H1 (cell line): ENCODE measurements around the gene SLC38A1. TPM values are rescaled to one million over a fixed set of nuclear protein-coding genes. Genes with fewer than 3 reads are reported as not detected.
A peak's percentile ranks its signal among the peaks of the same experiment; 100 is the strongest.

Experiments used
- CTCF ChIA-PET: fragments of 300-600 bp; sonication (Branson Sonifier 250); formaldehyde crosslinking; loops from one replicate; lab custom pipeline; 2021; ENCODE audit not compliant: partially characterized antibody; lab: Charles Lee
- POLR2A ChIA-PET: fragments of 300-600 bp; sonication (Branson Sonifier 250); formaldehyde crosslinking; loops from one replicate; lab custom pipeline; 2021; ENCODE audit warnings: inconsistent platforms; ENCODE audit not compliant: partially characterized antibody; lab: Charles Lee
- DNase-seq, 2 experiments: peaks; one replicate each; pipeline versions ENCODE4 v3.0.0 to v3.0.0-alpha.2; 2010 to 2022; ENCODE audit warnings: low spot score in 2 of 2, low read depth in 1 of 2, mixed read lengths in 1 of 2
- FAIRE-seq: peaks from 2 replicates; lab custom pipeline; 2011; peaks lifted over from hg19 to GRCh38; lab: Jason Lieb, UNC
- H2AFZ ChIP-seq: 2 replicates; pipeline ENCODE4 v1.8.1; 2012; ENCODE audit warnings: low read length, inconsistent platforms
- H2AK5ac ChIP-seq: 2 replicates; pipeline ENCODE4 v1.6.1; 2013; ENCODE audit warnings: low read depth, low read length
- H2BK120ac ChIP-seq: replicated peaks from 2 replicates; pipeline ENCODE3; 2013; ENCODE audit warnings: low read depth, low read length, inconsistent platforms
- H2BK12ac ChIP-seq: 2 replicates; pipeline ENCODE4 v1.6.1; 2013; ENCODE audit warnings: low read depth, low read length
- H2BK15ac ChIP-seq: 2 replicates; pipeline ENCODE4 v1.6.1; 2013; ENCODE audit warnings: low read length
- H2BK20ac ChIP-seq: 2 replicates; pipeline ENCODE4 v1.6.1; 2013; ENCODE audit warnings: low read length
- H2BK5ac ChIP-seq: 2 replicates; pipeline ENCODE4 v1.6.1; 2013; ENCODE audit warnings: low read depth, low read length
- H3K14ac ChIP-seq: 2 replicates; pipeline ENCODE4 v1.6.1; 2013; ENCODE audit warnings: inconsistent platforms; ENCODE audit not compliant: insufficient read length
- H3K18ac ChIP-seq: 2 replicates; pipeline ENCODE4 v1.6.1; 2013; ENCODE audit warnings: low read length; ENCODE audit errors: extremely low read depth
- H3K23ac ChIP-seq: 2 replicates; pipeline ENCODE4 v1.6.1; 2013; ENCODE audit warnings: inconsistent platforms; ENCODE audit not compliant: insufficient read length
- H3K23me2 ChIP-seq: 2 replicates; pipeline ENCODE4 v1.6.1; 2013; ENCODE audit warnings: low read depth, low read length
- H3K27ac ChIP-seq: 2 replicates; pipeline ENCODE4 v1.6.1; 2011; ENCODE audit warnings: low read depth, low read length, inconsistent platforms
- H3K27me3 ChIP-seq, 4 experiments: replicated peaks in 1 of 4; 1 replicate in 1 of 4; 2 replicates in 3 of 4; pipeline versions ENCODE4 v1.6.1 to v1.8.1; 2011 to 2013; ENCODE audit warnings: low read length in 3 of 4, mild to moderate bottlenecking in 3 of 4, inconsistent platforms in 2 of 4, mixed read lengths in 2 of 4, moderate library complexity in 1 of 4; ENCODE audit not compliant: control insufficient read depth in 3 of 4, insufficient read depth in 3 of 4; ENCODE audit errors: extremely low read depth in 1 of 4
- H3K36me3 ChIP-seq, 4 experiments: 2 replicates each; pipeline versions ENCODE4 v1.6.1 to v1.8.1; 2011 to 2013; ENCODE audit warnings: mild to moderate bottlenecking in 4 of 4, low read length in 3 of 4, moderate library complexity in 2 of 4, control low read depth in 1 of 4, inconsistent platforms in 1 of 4; ENCODE audit not compliant: insufficient read depth in 4 of 4, control insufficient read depth in 2 of 4
- H3K4ac ChIP-seq: replicated peaks from 2 replicates; pipeline ENCODE3; 2013; ENCODE audit warnings: low read length, low read depth, mixed read lengths, inconsistent platforms; ENCODE audit not compliant: insufficient read length
- H3K4me1 ChIP-seq, 4 experiments: replicated peaks in 1 of 4; 1 replicate in 1 of 4; 2 replicates in 3 of 4; pipeline versions ENCODE4 v1.6.1 to v1.8.1; 2011 to 2013; ENCODE audit warnings: low read length in 3 of 4, inconsistent platforms in 2 of 4, mixed read lengths in 1 of 4; ENCODE audit not compliant: insufficient read depth in 4 of 4, control insufficient read depth in 3 of 4
- H3K4me2 ChIP-seq, 2 experiments: 2 replicates each; pipeline versions ENCODE4 v1.6.1 to v1.8.1; 2011 to 2013; ENCODE audit warnings: low read depth in 2 of 2, low read length in 2 of 2, control low read depth in 1 of 2, inconsistent platforms in 1 of 2, mild to moderate bottlenecking in 1 of 2; ENCODE audit not compliant: insufficient read depth in 1 of 2
- H3K4me3 ChIP-seq, 4 experiments: fragments of 200-600, 300-600 bp in 1 of 4; sonication (generic), shearing (Covaris generic), sonication (Bioruptor Twin) in 1 of 4; 2 replicates each; pipeline versions ENCODE4 v1.5.1 to v1.8.1; 2011 to 2016; ENCODE audit warnings: low read length in 4 of 4, low read depth in 3 of 4, control low read depth in 2 of 4, inconsistent platforms in 2 of 4, mild to moderate bottlenecking in 2 of 4, mixed read lengths in 1 of 4, moderate library complexity in 1 of 4; ENCODE audit not compliant: insufficient read depth in 2 of 4; ENCODE audit errors: extremely low read depth in 1 of 4
- H3K56ac ChIP-seq: replicated peaks from 2 replicates; pipeline ENCODE3; 2013; ENCODE audit warnings: low read depth, mild to moderate bottlenecking, mixed read lengths, low read length, inconsistent platforms; ENCODE audit not compliant: insufficient read length
- H3K79me1 ChIP-seq: 2 replicates; pipeline ENCODE4 v1.6.1; 2013; ENCODE audit warnings: low read depth, low read length, control low read depth
- H3K79me2 ChIP-seq, 2 experiments: 2 replicates each; pipeline versions ENCODE4 v1.6.1 to v1.8.1; 2012 to 2013; ENCODE audit warnings: low read length in 2 of 2, mild to moderate bottlenecking in 2 of 2, inconsistent platforms in 1 of 2; ENCODE audit not compliant: insufficient read depth in 2 of 2, control insufficient read depth in 1 of 2
- H3K9ac ChIP-seq, 4 experiments: replicated peaks in 1 of 4; 1 replicate in 1 of 4; 2 replicates in 3 of 4; pipeline versions ENCODE4 v1.6.1 to v1.8.1; 2011 to 2013; ENCODE audit warnings: low read depth in 3 of 4, low read length in 3 of 4, control low read depth in 2 of 4, mild to moderate bottlenecking in 2 of 4, moderate library complexity in 2 of 4, inconsistent platforms in 1 of 4; ENCODE audit errors: extremely low read depth in 1 of 4
- H3K9me3 ChIP-seq, 2 experiments: 2 replicates each; pipeline versions ENCODE4 v1.6.1 to v1.8.1; 2012 to 2013; ENCODE audit warnings: mild to moderate bottlenecking in 2 of 2, moderate library complexity in 2 of 2, control low read depth in 1 of 2, inconsistent platforms in 1 of 2, low read depth in 1 of 2, low read length in 1 of 2, mixed read lengths in 1 of 2; ENCODE audit not compliant: insufficient read depth in 2 of 2
- H4K20me1 ChIP-seq, 2 experiments: replicated peaks in 1 of 2; 2 replicates each; pipeline versions ENCODE3 to v1.8.1; 2011 to 2013; ENCODE audit warnings: inconsistent platforms in 2 of 2, low read length in 2 of 2, mild to moderate bottlenecking in 1 of 2; ENCODE audit not compliant: insufficient read depth in 2 of 2, control insufficient read depth in 1 of 2
- H4K5ac ChIP-seq: 2 replicates; pipeline ENCODE4 v1.6.1; 2013; ENCODE audit warnings: low read length, low read depth, mixed read lengths, inconsistent platforms; ENCODE audit not compliant: insufficient read length
- H4K8ac ChIP-seq: 2 replicates; pipeline ENCODE4 v1.8.0; 2013; ENCODE audit warnings: mild to moderate bottlenecking, moderate library complexity, low read length, inconsistent platforms; ENCODE audit not compliant: insufficient read depth; ENCODE audit errors: extremely low read depth
- H4K91ac ChIP-seq: replicated peaks from 2 replicates; pipeline ENCODE3; 2013; ENCODE audit warnings: low read length, mixed read lengths, inconsistent platforms; ENCODE audit not compliant: insufficient read length
- BACH1 ChIP-seq: IDR thresholded peaks from 2 replicates; pipeline ENCODE4 v1.6.1; 2012; ENCODE audit warnings: low read length, improper control_type of control experiment
- CHD2 ChIP-seq: IDR thresholded peaks from 2 replicates; pipeline ENCODE4 v1.6.1; 2012; ENCODE audit warnings: low read length, improper control_type of control experiment
- EZH2 ChIP-seq: fragments of 200-600 bp; sonication (generic); IDR thresholded peaks from 2 replicates; pipeline ENCODE4 v1.7.1; 2012; ENCODE audit warnings: low read depth, mild to moderate bottlenecking, moderate library complexity, low read length, inconsistent platforms; ENCODE audit not compliant: severe bottlenecking
- HDAC2 ChIP-seq, 2 experiments: fragments of 300-600 bp in 1 of 2; sonication (generic) in 1 of 2; IDR thresholded peaks; 2 replicates each; pipeline ENCODE4 v1.6.1; 2011 to 2012; ENCODE audit warnings: low read depth in 2 of 2, low read length in 2 of 2, mild to moderate bottlenecking in 2 of 2, moderate library complexity in 2 of 2, borderline replicate concordance in 1 of 2, inconsistent platforms in 1 of 2
- JUN ChIP-seq: IDR thresholded peaks from 2 replicates; pipeline ENCODE4 v1.6.1; 2011; ENCODE audit warnings: low read depth, mild to moderate bottlenecking, improper control_type of control experiment, low read length
- KDM1A ChIP-seq: fragments of 200-600, 300-600 bp; sonication (generic); IDR thresholded peaks from 2 replicates; pipeline ENCODE4 v1.7.1; 2016; ENCODE audit warnings: mild to moderate bottlenecking, low read length, borderline replicate concordance
- POLR2A ChIP-seq, 2 experiments: IDR thresholded peaks; 1 replicate in 1 of 2; 2 replicates in 1 of 2; pipeline ENCODE4 v1.6.1; 2011; ENCODE audit warnings: low read depth in 2 of 2, low read length in 2 of 2, mild to moderate bottlenecking in 2 of 2; ENCODE audit errors: control extremely low read depth in 1 of 2
- RAD21 ChIP-seq, 2 experiments: IDR thresholded peaks in 1 of 2; conservative IDR thresholded peaks in 1 of 2; 2 replicates each; pipeline ENCODE4 v1.6.1; 2011; ENCODE audit warnings: low read depth in 2 of 2, low read length in 2 of 2, improper control_type of control experiment in 1 of 2, inconsistent platforms in 1 of 2, mild to moderate bottlenecking in 1 of 2, moderate library complexity in 1 of 2
- SP4 ChIP-seq: IDR thresholded peaks from 2 replicates; pipeline ENCODE4 v1.6.1; 2012; ENCODE audit warnings: low read length, inconsistent platforms
- TBP ChIP-seq: IDR thresholded peaks from 2 replicates; pipeline ENCODE4 v1.6.1; 2011; ENCODE audit warnings: low read depth, low read length, improper control_type of control experiment
- WGBS, 2 experiments: shearing (Covaris generic) in 1 of 2; methylation state at CpG; one replicate each; pipeline versions ENCODE4 v1.1.6 to v1.1.7; 2013 to 2015; ENCODE audit warnings: low lambda C conversion rate in 2 of 2, mixed read lengths in 2 of 2, inconsistent platforms in 1 of 2, low coverage in 1 of 2, missing lambda C conversion rate in 1 of 2; ENCODE audit not compliant: insufficient replicate concordance in 2 of 2, insufficient coverage in 1 of 2, insufficient read length in 1 of 2; ENCODE audit errors: extremely low coverage in 1 of 2, missing lambda C conversion rate in 1 of 2; 5-methylcytosine and 5-hydroxymethylcytosine counted together
- polyA plus RNA-seq, 7 experiments: library from polyadenylated mRNA; depleted of rRNA in 3 of 7; stranded (reverse) in 5 of 7; unstranded in 2 of 7; fragments of >200 nt in 5 of 7; fragments of 200-250 nt in 2 of 7; gene quantifications; 1 replicate in 5 of 7; 2 replicates in 1 of 7; 4 replicates in 1 of 7; pipeline versions ENCODE4 v1.2.1 to v1.2.3, GENCODE V29; 2011 to 2013; ENCODE audit warnings: missing spikeins in 2 of 7, mixed read lengths in 2 of 7
- total RNA-seq: library from RNA; stranded (reverse); fragmentation: NEBNext Ultra II Directional; extraction: Animal tissue kit (Norgen Biotek cat#: 25700); gene quantifications from 2 replicates; pipeline ENCODE4 v1.2.1, GENCODE V29; 2021

Gene SLC38A1
- total and polyA plus RNA-seq, 2 of the 8 experiments (the other 6 are each of a cell fraction or from before 2014, with no cell fraction given) = 83.4 to 242 TPM

GRCh38 chr12:46259713-46260112 lies 9.1 kb downstream of the SLC38A1 start:
- Histone ChIP-seq H2BK15ac (no peak overlapping the region), H3K4me1 (peaks cover 13 to 33% (median 30%) of the 10 kb centered on the region in 4 experiments), H2BK20ac (no peak overlapping the region), H2BK120ac (no peak overlapping the region), H4K20me1 (peaks cover 31 to 34% of the 10 kb centered on the region in 2 experiments), H4K91ac (no peak overlapping the region), H3K9ac (no peak overlapping the region), H2BK5ac (no peak overlapping the region), H3K23ac (no peak overlapping the region), H3K14ac (no peak overlapping the region), H3K27me3 (no peaks in the 10 kb centered on the region), H3K9me3 (no peaks in the 10 kb centered on the region), H3K4ac (no peak overlapping the region), H3K23me2 (no peaks in the 10 kb centered on the region)
- DNase-seq = no peak
- no peak for TF ChIP-seq EZH2
- TF ChIP-seq JUN = no peak
- no peak for TF ChIP-seq RAD21 (IDR thresholded peaks at IDR 0.05 in 1 of 2, conservative IDR thresholded peaks at IDR 0.05 in 1 of 2; ENCODE audit: low read depth in 2 of 2, low read length in 2 of 2)
- peak; percentile 65; the same call in 1 of the 2 replicates for TF ChIP-seq KDM1A
- no peak for TF ChIP-seq CHD2
- TF ChIP-seq POLR2A (IDR thresholded peaks at IDR 0.05; ENCODE audit: control extremely low read depth in 1 of 2, low read depth in 2 of 2, low read length in 2 of 2) = peak in 1 of 2 experiments; percentile 56; a peak in 1 of 3 replicates
- TF ChIP-seq SP4 = no peak
- no peak for TF ChIP-seq TBP
- no peak for TF ChIP-seq BACH1
- peak in 1 of 2 experiments; percentile 48; a peak in 1 of 4 replicates for TF ChIP-seq HDAC2 (IDR thresholded peaks at IDR 0.05; ENCODE audit: borderline replicate concordance in 1 of 2, low read depth in 2 of 2, low read length in 2 of 2)
- TF ChIP-seq, all 59 proteins: peak for 3
- peaks cover 0 to 11% (median 0%) of the 10 kb centered on the region in 4 experiments; a peak in 4 of 8 replicates for H3K36me3 ChIP-seq
- no peak for FAIRE-seq
- H2AK5ac ChIP-seq = no peak overlapping the region; the same call in 1 of the 2 replicates
- H3K18ac ChIP-seq = no peak overlapping the region
- no peak overlapping the region; the same call in 1 of the 2 replicates for H2BK12ac ChIP-seq
- H4K5ac ChIP-seq = no peak overlapping the region
- ChIA-PET POLR2A (interaction anchor here (0.9 to 11.4 kb wide), 9 partner anchors 10 to 113 kb away, joined by 3 to 198 read pairs (median 4); partner anchors contain the start of genes SLC38A1 and SLC38A2), CTCF (interaction anchor here (1.0 to 2.8 kb wide), 2 partner anchors 9 to 42 kb away, joined by 4 to 7 read pairs; partner anchors contain the start of gene SLC38A1)
- H3K27ac ChIP-seq = 0 out of 2 replicates have a peak overlapping the region, but pooled peaks have one; percentile 11
- whole genome bisulfite sequencing, 2 experiments = 80% methylated on average over 1 of the region's 1 CpG; no CpG with 5 or more reads in 1 of the 2 experiments
- H2AFZ ChIP-seq = no peak overlapping the region
- H3K79me2 ChIP-seq = peaks cover 80 to 100% of the 10 kb centered on the region in 2 experiments
- H3K79me1 ChIP-seq = no peaks in the 10 kb centered on the region; the same call in 1 of the 2 replicates
- H4K8ac ChIP-seq = no peak overlapping the region
- peak overlapping the region; percentile 59 to 87 for H3K4me2 ChIP-seq
- H3K4me3 ChIP-seq = peak overlapping the region in 1 of 4 experiments; percentile 41; a peak in 1 of 8 replicates
- no peak overlapping the region for H3K56ac ChIP-seq
